Fibroblast of pulmonary artery (primary cell): Measurements from ENCODE around the gene HOXA9.

ENCODE experiments used
- DNase-seq: peaks from one replicate; pipeline ENCODE4 v3.0.0-alpha.2; 2010; ENCODE audit warnings: low read depth
- H3K4me3 ChIP-seq: replicated peaks from 2 replicates; pipeline ENCODE4 v1.5.1; 2011; ENCODE audit warnings: low read depth, mild to moderate bottlenecking, control low read depth, low read length, moderate library complexity
- CTCF ChIP-seq: IDR thresholded peaks from 2 replicates; pipeline ENCODE4 v1.5.1; 2011; ENCODE audit warnings: mild to moderate bottlenecking, control low read depth, low read length, inconsistent platforms; ENCODE audit errors: missing control alignments

HOXA9 gene

GRCh38 chr7:27203964-27204594 is 38.7 kb upstream of the HOXA9 start:
- DNase-seq: no peak
- no peak for TF ChIP-seq CTCF
- H3K4me3 ChIP-seq: no peak overlapping the region

GRCh38 chr7:27203365-27203953 is 38.1 kb upstream of the HOXA9 start:
- no peak overlapping the region for H3K4me3 ChIP-seq
- TF ChIP-seq CTCF: no peak
- no peak for DNase-seq

- H3K4me3 ChIP-seq: no peak overlapping the region
- TF ChIP-seq CTCF: no peak
- no peak for DNase-seq
Measured at GRCh38 chr7:27202862-27203134, 37.5 kb upstream of the HOXA9 start.

- no peak for DNase-seq
- H3K4me3 ChIP-seq: no peak overlapping the region
- TF ChIP-seq CTCF: no peak
Measured at GRCh38 chr7:27202018-27202861, 36.9 kb upstream of the HOXA9 start.

GRCh38 chr7:27201580-27202017 is 36.3 kb upstream of the HOXA9 start:
- no peak overlapping the region for H3K4me3 ChIP-seq
- DNase-seq: no peak
- no peak for TF ChIP-seq CTCF

- no peak for DNase-seq
- TF ChIP-seq CTCF: no peak
- H3K4me3 ChIP-seq: no peak overlapping the region
Measured at GRCh38 chr7:27200761-27201579, 35.6 kb upstream of the HOXA9 start.
